PC-3 (cell line): ENCODE data around the gene SFTPD. TPM values are rescaled to one million over a fixed set of nuclear protein-coding genes. Genes with fewer than 3 reads are reported as not detected.
"Not testable (repeated sequence)": the region's sequence is repeated elsewhere in the genome, so short reads cannot be mapped to it uniquely, and the experiment has no call there.

Experiments used
- ATAC-seq: fragments of 200-7000 bp; cut with Tn5 transposase; 2 replicates; pipeline ENCODE4 v1.9.1; 2020; ENCODE audit warnings: mild to moderate bottlenecking, moderate library complexity
- BruUV-seq: library from RNA; stranded (reverse); fragments of 400-500 nt; replicated peaks from 2 replicates; lab custom pipeline; 2021; lab: Mats Ljungman, UMichigan
- CTCF ChIA-PET: fragments of 300-600 bp; sonication (Branson Sonifier 250); formaldehyde crosslinking; loops from one replicate; lab custom pipeline; 2022; ENCODE audit warnings: antibody characterized with exemption; lab: Charles Lee
- POLR2A ChIA-PET: fragments of 300-600 bp; sonication (Branson Sonifier 250); formaldehyde crosslinking; loops from one replicate; lab custom pipeline; 2022; ENCODE audit warnings: antibody characterized with exemption; ENCODE audit not compliant: unreplicated experiment; lab: Charles Lee
- DNase-seq: peaks from one replicate; pipeline ENCODE4 v3.0.0-alpha.2; 2015
- H2AFZ ChIP-seq: fragments of 300-600 bp; sonication (generic); 2 replicates; pipeline ENCODE4 v1.6.0; 2016; ENCODE audit warnings: antibody characterized with exemption, low read length
- H3F3A ChIP-seq: fragments of 300-600 bp; sonication (generic); one replicate; pipeline ENCODE4 v1.6.0; 2017; ENCODE audit warnings: antibody characterized with exemption, low read length, control low read depth, mild to moderate bottlenecking; ENCODE audit not compliant: unreplicated experiment
- H3K27ac ChIP-seq: fragments of 300-600 bp; sonication (generic); 2 replicates; pipeline ENCODE4 v1.5.1; 2016; ENCODE audit warnings: mild to moderate bottlenecking, low read length
- H3K27me3 ChIP-seq: fragments of 300-600 bp; sonication (generic); 2 replicates; pipeline ENCODE4 v1.6.1; 2016; ENCODE audit warnings: low read length, mixed read lengths
- H3K36me3 ChIP-seq: fragments of 300-600 bp; sonication (generic); 2 replicates; pipeline ENCODE4 v1.6.1; 2016; ENCODE audit warnings: low read depth, mixed run types, low read length, mixed read lengths
- H3K4me1 ChIP-seq: fragments of 300-600 bp; sonication (generic); 2 replicates; pipeline ENCODE4 v1.5.1; 2016; ENCODE audit warnings: low read length; ENCODE audit not compliant: insufficient read depth
- H3K4me2 ChIP-seq: fragments of 300-600 bp; sonication (generic); 2 replicates; pipeline ENCODE4 v1.6.0; 2016; ENCODE audit warnings: low read length
- H3K4me3 ChIP-seq: fragments of 300-600 bp; sonication (generic); 2 replicates; pipeline ENCODE4 v1.5.1; 2016; ENCODE audit warnings: mild to moderate bottlenecking, low read length, mixed read lengths
- H3K79me2 ChIP-seq: fragments of 300-600 bp; sonication (generic); 2 replicates; pipeline ENCODE4 v1.6.1; 2017; ENCODE audit warnings: low read length, mixed read lengths
- H3K9ac ChIP-seq: fragments of 300-600 bp; sonication (generic); 2 replicates; pipeline ENCODE4 v1.6.0; 2016; ENCODE audit warnings: mild to moderate bottlenecking, low read length
- H3K9me2 ChIP-seq: fragments of 300-600 bp; sonication (generic); replicated peaks from 2 replicates; pipeline ENCODE4 v1.6.1; 2016; ENCODE audit warnings: mixed run types, low read length, mixed read lengths
- H3K9me3 ChIP-seq: fragments of 300-600 bp; sonication (generic); 2 replicates; pipeline ENCODE4 v1.6.1; 2016; ENCODE audit warnings: low read length, mixed read lengths
- H4K20me1 ChIP-seq: fragments of 300-600 bp; sonication (generic); 2 replicates; pipeline ENCODE4 v1.6.1; 2016; ENCODE audit warnings: low read length, mixed read lengths
- EZH2 ChIP-seq: fragments of 300-600 bp; sonication (generic); IDR thresholded peaks from one replicate; pipeline ENCODE4 v1.6.1; 2017; ENCODE audit warnings: antibody characterized with exemption, mild to moderate bottlenecking, low read length; ENCODE audit not compliant: unreplicated experiment
- EZH2phosphoT487 ChIP-seq: fragments of 300-600 bp; sonication (generic); IDR thresholded peaks from 2 replicates; pipeline ENCODE4 v1.6.1; 2018; ENCODE audit warnings: mild to moderate bottlenecking, antibody characterized with exemption, low read length, borderline replicate concordance
- intact Hi-C: fragments of 100-400 bp; cut with micrococcal nuclease; formaldehyde crosslinking; loops from 2 replicates; pipeline ENCODE4 v1.9.0; 2023
- total RNA-seq: library from RNA; depleted of rRNA; stranded (reverse); fragments of >200 nt; gene quantifications from 2 replicates; pipeline ENCODE4 v1.2.3, GENCODE V29; 2014
- TF ChIP-seq, protein P1 (sequence below): fragments of 300-600 bp; sonication (generic); conservative IDR thresholded peaks from 2 replicates; pipeline ENCODE4 v1.5.1; 2017; ENCODE audit warnings: antibody characterized with exemption, low read depth, mild to moderate bottlenecking, low read length

Gene SFTPD
- total RNA-seq, 1 experiment from 2014 or later: not detected

DNA sequence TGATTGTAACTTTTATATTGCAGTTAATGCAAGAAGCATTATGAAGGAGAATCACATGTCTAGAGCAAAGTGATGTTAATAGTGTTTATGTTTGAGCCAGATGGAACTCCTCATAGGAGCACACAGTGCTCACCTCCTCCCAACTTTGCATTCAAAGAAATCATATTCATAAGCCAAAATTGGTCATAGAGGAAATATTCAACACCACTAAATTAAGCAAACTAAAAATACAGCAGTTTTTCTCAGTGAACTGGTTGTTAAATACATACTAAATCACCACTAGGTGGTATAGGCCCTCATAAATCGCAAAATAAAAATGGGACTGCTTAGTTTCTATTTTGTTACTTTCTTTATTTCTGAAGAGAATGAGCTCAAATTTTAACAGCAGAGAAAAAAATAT is 34.4 kb downstream of the SFTPD start:
- BruUV-seq, POLR2A ChIA-PET, H3K4me3 ChIP-seq, H3K36me3 ChIP-seq, H3K27me3 ChIP-seq, H4K20me1 ChIP-seq, H3K79me2 ChIP-seq, H2AFZ ChIP-seq, H3K9ac ChIP-seq, H3K27ac ChIP-seq, H3K9me2 ChIP-seq, H3K9me3 ChIP-seq, H3F3A ChIP-seq, H3K4me2 ChIP-seq: not testable (repeated sequence)
- CTCF ChIA-PET: interaction anchor here (0.6 to 1.3 kb wide), 7 partner anchors 9 to 144 kb away, joined by 3 to 6 read pairs (median 3); no protein-coding TSS in a partner anchor
- H3K4me1 ChIP-seq: peaks cover 10% of the 10 kb centered on the region
- TF ChIP-seq, protein P1, sequence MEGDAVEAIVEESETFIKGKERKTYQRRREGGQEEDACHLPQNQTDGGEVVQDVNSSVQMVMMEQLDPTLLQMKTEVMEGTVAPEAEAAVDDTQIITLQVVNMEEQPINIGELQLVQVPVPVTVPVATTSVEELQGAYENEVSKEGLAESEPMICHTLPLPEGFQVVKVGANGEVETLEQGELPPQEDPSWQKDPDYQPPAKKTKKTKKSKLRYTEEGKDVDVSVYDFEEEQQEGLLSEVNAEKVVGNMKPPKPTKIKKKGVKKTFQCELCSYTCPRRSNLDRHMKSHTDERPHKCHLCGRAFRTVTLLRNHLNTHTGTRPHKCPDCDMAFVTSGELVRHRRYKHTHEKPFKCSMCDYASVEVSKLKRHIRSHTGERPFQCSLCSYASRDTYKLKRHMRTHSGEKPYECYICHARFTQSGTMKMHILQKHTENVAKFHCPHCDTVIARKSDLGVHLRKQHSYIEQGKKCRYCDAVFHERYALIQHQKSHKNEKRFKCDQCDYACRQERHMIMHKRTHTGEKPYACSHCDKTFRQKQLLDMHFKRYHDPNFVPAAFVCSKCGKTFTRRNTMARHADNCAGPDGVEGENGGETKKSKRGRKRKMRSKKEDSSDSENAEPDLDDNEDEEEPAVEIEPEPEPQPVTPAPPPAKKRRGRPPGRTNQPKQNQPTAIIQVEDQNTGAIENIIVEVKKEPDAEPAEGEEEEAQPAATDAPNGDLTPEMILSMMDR: peak; percentile 69
- intact Hi-C loops: loop anchor here (1.0 to 2.0 kb wide), 2 partner anchors 14 to 133 kb away; no protein-coding TSS in a partner anchor
- peak; percentile 83 for ATAC-seq
- peak; percentile 79 for DNase-seq

DNA sequence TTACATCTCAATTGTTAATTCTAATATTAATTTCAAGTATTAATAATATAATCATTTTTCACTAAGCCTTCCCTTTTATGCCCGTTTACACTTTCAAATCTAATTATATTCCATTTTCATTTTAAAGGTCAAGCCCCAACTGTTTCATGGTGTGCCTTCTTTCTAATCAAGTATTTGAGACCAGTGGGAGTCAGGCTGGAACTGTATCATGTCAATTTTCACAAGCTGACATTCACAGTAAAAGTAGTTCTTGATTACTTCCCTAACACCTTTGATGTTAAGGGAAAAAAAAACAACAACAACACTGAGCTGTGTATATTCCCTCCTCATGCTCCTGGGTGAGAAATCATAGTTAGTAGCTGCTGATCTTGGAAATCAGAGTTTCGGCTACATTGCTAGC is 38.1 kb downstream of the SFTPD start:
- ATAC-seq (no peak), DNase-seq (no peak)
- POLR2A ChIA-PET: interaction anchor here (0.7 kb wide), 1 partner anchor 382 kb away, joined by 9 read pairs; no protein-coding TSS in a partner anchor
- no TSS peak for BruUV-seq
- no peaks in the 10 kb centered on the region for H3F3A ChIP-seq
- H2AFZ ChIP-seq: no peak overlapping the region
- H3K27ac ChIP-seq: no peak overlapping the region
- H3K9me3 ChIP-seq: no peaks in the 10 kb centered on the region
- no peaks in the 10 kb centered on the region for H3K79me2 ChIP-seq
- no peak overlapping the region for H3K9ac ChIP-seq
- H3K4me3 ChIP-seq: no peak overlapping the region
- peaks cover 6% of the 10 kb centered on the region for H3K4me1 ChIP-seq
- intact Hi-C loops: no loop called here
- no peaks in the 10 kb centered on the region for H3K27me3 ChIP-seq
- H3K36me3 ChIP-seq: peaks cover 4% of the 10 kb centered on the region; the same call in 1 of the 2 replicates
- no peak overlapping the region for H3K4me2 ChIP-seq
- H4K20me1 ChIP-seq: no peaks in the 10 kb centered on the region
- CTCF ChIA-PET: no interaction called here
- H3K9me2 ChIP-seq: no peaks in the 10 kb centered on the region
- no peak for TF ChIP-seq EZH2phosphoT487
- TF ChIP-seq, protein P1: no peak
- TF ChIP-seq EZH2: no peak

DNA sequence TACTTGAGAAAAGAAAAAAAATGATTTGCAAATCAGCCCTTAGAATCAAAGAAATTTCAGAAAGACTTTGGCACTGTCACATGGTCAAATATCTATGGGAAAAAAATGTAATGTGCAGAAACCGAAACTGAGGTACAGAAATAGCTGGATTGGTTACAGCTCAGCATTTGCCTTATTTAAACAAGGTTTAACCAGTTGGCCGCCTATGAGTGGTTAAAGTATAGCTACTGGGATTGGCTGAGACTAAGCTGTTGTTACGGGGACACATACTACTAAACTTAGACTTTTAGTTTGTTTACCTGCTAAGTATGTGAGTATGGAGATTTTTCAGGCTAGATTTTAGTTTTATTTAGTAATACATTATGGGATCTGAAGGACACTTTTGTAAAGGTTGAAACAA is 38.6 kb downstream of the SFTPD start:
- no peaks in the 10 kb centered on the region for H3K9me3 ChIP-seq
- no peak for DNase-seq
- no peak overlapping the region for H3K4me3 ChIP-seq
- ChIA-PET POLR2A (interaction anchor here (0.7 kb wide), 1 partner anchor 382 kb away, joined by 9 read pairs; no protein-coding TSS in a partner anchor), CTCF (no interaction called here)
- no peaks in the 10 kb centered on the region for H3F3A ChIP-seq
- no peak for TF ChIP-seq EZH2
- TF ChIP-seq, protein P1: no peak
- no peak for TF ChIP-seq EZH2phosphoT487
- H3K9ac ChIP-seq: no peak overlapping the region
- H3K79me2 ChIP-seq: no peaks in the 10 kb centered on the region
- H3K4me2 ChIP-seq: no peak overlapping the region
- no TSS peak for BruUV-seq
- no peaks in the 10 kb centered on the region for H3K27me3 ChIP-seq
- H3K4me1 ChIP-seq: peaks cover 5% of the 10 kb centered on the region
- ATAC-seq: no peak
- peaks cover 4% of the 10 kb centered on the region; the same call in 1 of the 2 replicates for H3K36me3 ChIP-seq
- intact Hi-C loops: no loop called here
- no peak overlapping the region for H2AFZ ChIP-seq
- no peaks in the 10 kb centered on the region for H4K20me1 ChIP-seq
- no peaks in the 10 kb centered on the region for H3K9me2 ChIP-seq
- H3K27ac ChIP-seq: no peak overlapping the region
